Inferior parietal cortex (tissue), 1 donor: ENCODE measurements around the gene PCNX1.

Experiments used
- DNase-seq: peaks from one replicate; pipeline ENCODE4 v3.0.0-alpha.2; 2016; ENCODE audit errors: extremely low spot score

Gene PCNX1

DNA sequence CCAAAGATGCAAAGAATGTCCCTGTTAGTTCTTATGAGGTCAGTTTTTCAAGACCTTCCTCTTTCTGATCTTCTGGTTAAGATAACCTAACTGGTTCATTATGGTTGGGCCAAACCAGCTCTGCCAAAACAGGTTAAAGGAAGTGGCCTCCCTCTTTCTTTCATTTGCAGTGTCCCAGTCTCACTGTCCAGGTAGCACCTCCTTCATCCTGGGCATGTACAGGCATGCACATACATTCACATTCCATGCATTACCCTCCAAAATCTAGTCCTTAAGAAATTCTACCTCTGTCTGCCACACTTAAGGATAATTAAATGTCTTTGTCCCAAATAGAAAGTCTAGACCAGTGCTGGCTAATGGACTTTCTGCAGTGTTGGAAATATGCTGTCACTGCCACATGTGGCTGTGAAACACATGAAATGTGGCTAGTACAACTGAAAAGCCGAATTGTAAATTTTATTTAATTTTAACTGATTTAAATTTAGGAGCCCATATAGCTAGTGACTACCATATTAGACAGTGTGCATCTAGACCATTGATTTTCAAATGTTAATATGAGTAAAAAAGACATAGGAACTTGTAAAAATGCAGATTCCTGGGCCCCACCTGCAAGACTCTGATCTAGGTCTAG, 169.3 kb downstream of the PCNX1 start:
- DNase-seq: no peak

- no peak for DNase-seq
These were observed 171.2 kb downstream of the PCNX1 start for GRCh38 chr14:71078500-71078899.

DNA sequence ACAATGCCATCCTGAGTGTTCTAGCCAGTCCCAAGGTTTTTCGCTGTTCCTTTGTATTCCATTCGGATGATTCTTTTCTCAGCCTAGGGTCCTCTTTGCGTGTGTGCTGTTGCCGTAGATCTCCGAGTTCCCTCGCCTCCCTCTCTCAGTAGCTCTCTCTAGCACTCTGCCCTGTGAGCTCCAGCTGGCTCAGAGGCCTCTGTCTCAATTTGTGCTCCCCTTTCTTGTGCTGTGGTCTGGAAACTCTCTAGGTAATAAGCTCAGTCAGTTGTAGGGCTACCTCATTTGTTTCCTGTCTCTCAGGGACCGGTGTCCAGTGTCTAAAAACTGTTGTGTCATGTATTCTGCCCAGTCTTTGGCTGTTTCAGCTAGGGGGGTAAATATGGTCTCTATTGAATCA, 179.3 kb downstream of the PCNX1 start:
- DNase-seq: no peak

DNA sequence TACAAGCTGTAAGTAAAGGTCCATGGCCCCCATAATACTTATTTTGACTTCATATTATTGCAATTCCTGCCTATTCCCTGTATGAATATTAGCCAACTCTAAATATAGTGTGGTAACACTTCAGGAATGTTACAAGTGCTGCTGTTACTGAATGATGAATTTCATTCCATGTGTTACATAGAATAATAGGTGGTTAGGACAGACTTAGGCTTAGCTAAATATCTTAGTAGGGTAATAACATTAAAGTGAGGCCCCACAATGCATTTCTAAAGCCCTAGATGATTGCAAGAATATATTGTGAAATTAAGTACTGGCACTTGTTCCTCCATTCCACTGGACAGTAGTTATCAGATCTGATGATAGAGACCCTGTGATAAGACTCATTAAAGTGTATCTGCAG, 182.7 kb downstream of the PCNX1 start:
- no peak for DNase-seq

DNA sequence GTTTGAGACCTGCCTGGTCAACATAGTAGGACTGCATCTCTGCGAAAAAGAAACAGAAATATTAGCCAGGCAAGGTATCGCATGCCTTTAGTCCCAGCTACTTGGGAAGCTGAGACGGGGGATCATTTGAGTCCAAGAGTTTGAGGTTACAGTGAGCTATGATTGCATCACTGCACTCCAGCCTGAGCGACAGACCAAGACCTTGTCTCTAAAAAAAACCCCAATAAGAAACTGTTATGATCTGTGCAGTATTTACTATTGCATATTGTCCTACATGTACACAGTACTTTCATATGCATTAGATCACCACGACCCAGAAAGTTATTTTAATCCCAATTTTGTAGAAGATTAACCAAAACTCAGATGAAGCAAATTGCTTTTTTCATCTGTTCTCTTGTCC, 187.5 kb downstream of the PCNX1 start:
- DNase-seq: no peak

- no peak for DNase-seq
These were observed 189.7 kb downstream of the PCNX1 start for GRCh38 chr14:71096947-71097346.

GRCh38 chr14:71103662-71104484, 196.6 kb downstream of the PCNX1 start:
- peak; percentile 78 for DNase-seq

DNA sequence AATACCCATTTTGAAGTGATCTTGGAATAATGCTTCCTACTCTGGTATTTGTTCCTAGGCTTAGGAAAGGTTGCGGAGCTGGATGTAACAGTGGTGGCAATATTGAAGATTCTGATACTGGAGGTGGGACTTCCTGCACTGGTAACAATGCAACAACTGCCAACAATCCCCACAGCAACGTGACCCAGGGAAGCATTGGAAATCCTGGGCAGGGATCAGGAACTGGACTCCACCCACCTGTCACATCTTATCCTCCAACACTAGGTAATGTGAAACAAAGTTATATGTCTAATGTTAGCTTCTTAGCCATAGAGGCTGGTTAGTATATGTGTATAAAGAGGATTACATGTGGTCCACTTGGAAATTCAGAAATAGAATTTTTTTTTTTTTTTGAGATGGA, 197.9 kb downstream of the PCNX1 start:
- DNase-seq: no peak

- DNase-seq: no peak
These were observed 200.7 kb downstream of the PCNX1 start for GRCh38 chr14:71107921-71108320.

- no peak for DNase-seq
These were observed 201.3 kb downstream of the PCNX1 start for GRCh38 chr14:71108398-71109119.

DNA sequence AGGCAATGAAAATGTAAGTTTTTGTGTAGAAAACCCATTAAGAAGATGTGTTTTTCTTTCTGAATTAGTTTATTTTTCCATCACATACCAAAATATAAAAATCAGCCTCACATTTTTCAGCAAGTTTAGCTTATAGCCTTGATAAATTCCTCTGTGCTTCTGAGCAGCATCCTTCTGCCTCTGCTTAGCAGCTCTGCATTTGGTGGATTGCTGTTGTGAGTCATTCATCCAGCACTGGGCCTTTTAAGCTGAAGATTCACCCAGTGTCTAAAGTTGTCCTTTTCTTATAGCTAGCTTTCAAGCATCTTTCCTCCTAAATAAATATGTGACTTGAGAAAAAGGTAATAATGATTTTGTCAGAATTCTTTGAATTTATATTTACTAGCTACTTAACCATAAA, 206.1 kb downstream of the PCNX1 start:
- DNase-seq: no peak

GRCh38 chr14:71114565-71114964, 207.3 kb downstream of the PCNX1 start:
- DNase-seq: no peak

DNA sequence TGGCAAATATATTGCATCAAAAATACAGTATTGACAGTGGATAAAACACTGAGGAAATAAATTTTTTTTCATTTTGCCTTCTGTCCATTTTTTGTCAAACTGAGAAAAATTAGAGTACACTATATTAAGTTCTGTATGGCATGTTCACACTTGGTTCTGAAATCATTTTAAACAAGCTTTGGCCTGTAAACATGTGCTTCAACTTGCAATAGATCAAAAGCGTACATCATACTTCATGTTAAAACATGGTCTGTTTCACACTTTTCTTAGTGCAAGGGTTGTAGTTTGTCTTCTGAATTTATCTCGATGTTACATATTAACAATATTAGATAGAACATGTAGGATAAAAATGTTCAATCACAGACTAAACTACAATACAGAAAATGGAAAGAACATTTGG, 208.0 kb downstream of the PCNX1 start:
- no peak for DNase-seq

GRCh38 chr14:71115821-71116567, 208.7 kb downstream of the PCNX1 start:
- no peak for DNase-seq

DNA sequence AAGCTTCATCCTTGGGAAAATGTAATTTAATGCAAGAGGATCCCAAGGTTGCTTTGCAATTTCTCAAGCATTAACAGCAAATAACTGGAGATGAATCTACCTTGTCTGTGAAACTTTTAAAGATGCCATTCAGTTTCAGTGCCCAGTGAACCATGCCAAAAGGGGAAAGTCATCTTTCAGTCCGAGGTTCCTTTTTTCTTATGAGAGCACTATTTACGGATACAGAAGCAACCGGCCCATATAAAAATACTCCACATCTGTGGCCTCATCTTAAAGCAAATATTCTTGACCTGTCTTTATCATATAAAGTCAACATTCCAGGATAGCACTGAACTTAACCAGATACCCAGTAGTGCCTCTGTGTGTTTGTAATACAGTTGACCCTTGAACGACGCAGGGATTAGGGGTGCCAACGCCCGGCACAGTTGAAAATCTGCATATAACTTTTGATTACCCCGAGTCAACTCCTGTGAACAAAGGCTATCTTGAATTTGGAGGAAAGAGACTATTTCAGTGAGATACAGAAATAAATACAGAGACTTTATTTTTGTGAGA, 209.4 kb downstream of the PCNX1 start:
- no peak for DNase-seq

DNA sequence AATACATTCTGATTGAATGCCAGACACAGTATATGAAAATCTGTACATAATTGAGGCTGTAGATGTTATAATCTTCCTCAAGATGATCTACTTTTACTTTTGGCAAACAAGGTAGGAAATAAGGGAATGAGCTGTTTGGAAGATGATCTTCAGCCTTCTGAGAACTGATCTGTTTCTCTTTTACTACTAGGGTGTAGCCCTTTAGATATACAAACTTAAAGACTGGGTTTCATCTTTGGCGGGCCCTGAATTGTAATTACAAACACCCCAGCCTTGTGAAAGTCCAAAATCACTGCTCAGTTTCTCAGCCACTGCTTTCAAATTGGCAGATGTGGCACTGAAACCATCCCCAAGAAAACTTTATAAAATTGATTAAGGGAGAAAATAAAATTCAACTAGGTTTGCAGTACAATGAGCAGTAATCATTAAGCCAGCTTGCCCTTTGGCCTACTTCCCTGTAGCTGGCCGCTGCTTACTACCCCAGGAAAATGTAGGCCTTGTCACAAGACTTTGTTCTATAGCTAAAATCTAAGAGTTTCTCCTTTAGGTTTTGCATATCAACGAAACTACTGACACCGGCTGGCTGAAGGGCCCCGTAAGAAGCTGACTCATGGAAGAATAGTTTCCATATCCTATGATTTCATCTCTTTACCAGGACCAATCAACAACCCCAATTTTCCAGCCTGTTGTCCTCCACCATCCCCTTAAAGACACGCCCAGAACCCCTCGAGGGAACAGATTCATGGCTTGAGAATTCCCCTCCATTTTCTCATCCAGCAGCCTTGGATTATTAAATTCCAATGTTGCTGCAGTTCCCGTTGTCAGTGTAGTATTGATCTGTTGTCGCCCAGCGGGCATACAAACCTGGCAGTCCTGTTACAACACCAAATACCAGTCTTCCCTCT, 210.8 kb downstream of the PCNX1 start:
- DNase-seq: no peak

DNA sequence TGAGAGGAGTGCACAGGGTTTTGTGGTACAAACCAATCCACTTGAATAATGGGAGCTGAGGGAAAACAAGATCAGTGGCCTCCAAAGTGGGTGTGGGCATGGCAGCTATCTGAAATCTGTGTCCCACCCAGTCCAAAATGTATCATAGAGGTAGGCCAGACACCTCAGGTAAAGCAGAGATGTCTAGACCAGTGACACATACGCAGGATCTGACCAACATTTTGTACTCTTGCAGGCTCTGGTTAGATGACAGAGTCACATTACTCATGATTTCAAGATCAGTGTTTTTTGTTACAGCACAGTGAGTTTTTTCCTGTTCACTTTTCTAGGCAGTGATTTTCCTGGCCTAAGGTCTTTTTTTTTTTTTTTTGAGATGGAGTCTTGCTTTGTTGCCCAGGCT, 211.8 kb downstream of the PCNX1 start:
- no peak for DNase-seq

DNA sequence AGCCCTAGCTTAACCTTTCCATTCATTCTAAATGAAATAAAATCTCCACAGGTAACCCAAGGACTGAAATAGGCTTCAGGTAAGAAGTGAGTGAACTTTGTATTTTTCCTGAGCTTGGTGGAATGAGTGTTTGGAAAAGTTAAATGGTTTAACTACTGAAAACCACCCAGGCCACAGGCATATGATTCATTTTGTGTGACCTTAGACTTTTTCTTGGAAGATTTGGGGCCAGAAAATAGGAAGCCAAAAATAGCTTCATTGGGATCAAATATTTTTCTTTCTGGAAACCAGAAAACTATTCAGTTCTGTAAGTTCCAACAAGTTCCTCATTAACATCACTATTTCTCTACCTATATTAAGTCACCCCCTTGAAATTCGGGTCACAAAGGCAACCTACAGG, 212.6 kb downstream of the PCNX1 start:
- DNase-seq: no peak

DNA sequence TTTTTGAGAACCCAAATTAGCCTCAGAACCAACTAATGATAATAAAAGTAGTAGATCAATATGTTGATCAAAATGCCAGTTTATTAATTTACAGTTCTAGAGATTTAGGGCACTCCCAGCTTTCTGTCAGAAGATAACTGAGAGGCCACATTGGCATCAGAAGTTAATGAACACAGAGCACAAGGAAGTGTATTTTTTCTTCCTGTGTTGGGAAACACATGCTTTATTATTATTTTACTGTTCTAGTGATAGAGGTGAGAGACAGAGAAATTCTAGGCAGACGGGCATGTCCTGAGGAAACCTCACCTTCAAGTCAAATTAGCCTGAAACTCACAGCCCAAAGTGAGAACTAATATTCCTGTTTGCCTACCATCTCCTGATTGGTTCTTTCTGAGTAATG, 213.7 kb downstream of the PCNX1 start:
- DNase-seq: no peak

DNA sequence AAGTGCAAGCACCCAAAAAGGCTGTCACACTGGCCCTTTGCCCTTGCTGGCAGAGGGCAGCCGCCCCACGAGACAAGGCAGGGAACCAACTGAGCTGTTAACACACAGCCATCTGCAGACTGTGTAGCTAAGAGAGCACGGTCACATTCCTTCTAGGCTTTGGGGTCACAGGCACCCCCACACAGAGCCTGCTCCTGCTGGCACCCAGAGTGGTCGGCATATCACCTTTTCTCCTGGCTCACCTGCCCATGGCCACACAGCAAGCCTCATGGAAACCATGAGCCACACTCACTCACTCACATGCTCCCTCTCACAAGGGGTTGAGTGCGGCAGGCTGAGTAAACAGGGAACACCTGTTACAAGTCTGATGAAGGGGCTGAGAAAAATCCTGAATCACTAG, 214.5 kb downstream of the PCNX1 start:
- DNase-seq: no peak
